Lower leg skin (tissue), 4 donors: ENCODE measurements around the gene THAP7. TPM values are rescaled to one million over a fixed set of nuclear protein-coding genes. Genes with fewer than 3 reads are reported as not detected.

Experiments used
- DNase-seq, 2 donors: peaks; one replicate each; pipeline ENCODE4 v3.0.0-alpha.2; 2019; ENCODE audit warnings: low spot score in 2 of 2
- H3K4me3 ChIP-seq: fragments of 200-600 bp; sonication (generic); 2 replicates; pipeline ENCODE4 v1.5.1; 2017; ENCODE audit warnings: mild to moderate bottlenecking, low read depth; ENCODE audit not compliant: poor library complexity, severe bottlenecking
- CTCF ChIP-seq, 3 donors: fragments of 450-650 bp; IDR thresholded peaks; one replicate each; pipeline ENCODE4 v1.5.1; 2016; ENCODE audit warnings: antibody characterized with exemption in 3 of 3, mild to moderate bottlenecking in 3 of 3, moderate library complexity in 2 of 3
- POLR2A ChIP-seq, 2 donors: fragments of 450-650 bp; IDR thresholded peaks; one replicate each; pipeline ENCODE4 v1.6.1; 2016 to 2017; ENCODE audit warnings: antibody characterized with exemption in 2 of 2, mild to moderate bottlenecking in 1 of 2, moderate library complexity in 1 of 2
- WGBS, 2 donors: methylation state at CpG; one replicate each; pipeline ENCODE4 v1.1.5; 2018; 5-methylcytosine and 5-hydroxymethylcytosine counted together
- intact Hi-C: fragments of 100-400 bp; cut with DNase I; formaldehyde crosslinking; loops from one replicate; pipeline ENCODE4 v1.15.0; 2023; ENCODE audit warnings: low total_unique reads
- total RNA-seq, 4 donors: library from RNA; depleted of rRNA; stranded (reverse); fragments of >200 nt; gene quantifications; one replicate each; pipeline ENCODE4 v1.1.0, GENCODE V29; 2016

THAP7 gene
- total RNA-seq, 4 donors from 2014 or later, result 23.3 to 48.2 (median 45.1) TPM

DNA sequence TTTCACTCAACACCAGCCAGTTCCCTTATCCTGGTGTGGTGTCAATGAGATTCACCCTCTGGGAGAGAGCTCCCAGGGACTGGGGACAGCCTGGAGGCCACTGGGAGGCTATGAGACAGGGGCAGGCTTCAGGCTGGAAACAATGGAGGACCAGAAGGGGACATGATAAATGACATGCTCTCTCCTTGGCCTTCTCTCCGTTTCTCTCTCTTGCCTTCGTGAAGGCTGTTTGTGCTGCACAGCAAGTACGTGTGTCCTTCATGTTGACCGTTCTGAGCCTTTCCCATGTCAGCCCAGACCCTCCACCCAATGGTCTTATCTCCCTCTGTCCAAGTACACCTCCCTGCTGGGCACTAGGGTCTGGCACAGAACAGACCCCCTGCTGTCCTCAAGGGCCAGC is 21.4 kb downstream of the THAP7 start:
- H3K4me3 ChIP-seq, result no peak overlapping the region
- intact Hi-C loops, result no loop called here
- WGBS, 2 donors, result 87 to 91% methylated on average over 4 of the region's 4 CpGs
- no peak for DNase-seq
- TF ChIP-seq POLR2A (IDR thresholded peaks at IDR 0.05) (no peak), CTCF (IDR thresholded peaks at IDR 0.05) (no peak)

GRCh38 chr22:20979940-20980453 is 21.9 kb downstream of the THAP7 start:
- TF ChIP-seq CTCF (IDR thresholded peaks at IDR 0.05), result no peak
- no peak for TF ChIP-seq POLR2A (IDR thresholded peaks at IDR 0.05)
- DNase-seq, result no peak
- H3K4me3 ChIP-seq, result no peak overlapping the region
- 34 to 56% methylated on average over 5 to 12 of the region's 13 CpGs for WGBS, 2 donors
- intact Hi-C loops, result no loop called here

DNA sequence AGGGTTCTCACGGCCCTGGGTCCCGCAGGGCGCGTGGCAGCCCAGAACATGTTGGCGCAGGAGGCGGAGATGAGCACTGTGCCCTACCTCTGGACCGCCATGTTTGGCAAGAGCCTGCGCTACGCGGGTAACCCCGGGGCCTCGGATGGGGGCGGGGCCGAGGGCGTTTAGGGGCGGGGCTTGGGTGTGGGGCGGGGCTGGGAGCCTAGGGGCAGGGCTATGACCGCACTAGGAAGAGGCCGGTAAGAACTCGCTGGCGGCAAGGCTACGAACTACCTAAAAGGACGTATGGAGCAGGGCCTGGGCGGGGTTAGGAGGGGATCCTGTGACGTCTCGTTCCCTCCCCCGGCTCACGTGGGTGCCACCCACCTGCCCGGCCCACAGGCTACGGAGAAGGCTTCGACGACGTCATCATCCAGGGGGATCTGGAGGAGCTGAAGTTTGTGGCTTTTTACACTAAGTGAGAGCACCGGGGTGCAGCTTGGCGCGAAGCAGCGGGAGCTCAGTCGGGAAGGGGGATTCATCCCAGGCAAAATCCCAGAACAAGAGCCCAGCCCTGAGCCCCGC is 22.6 kb downstream of the THAP7 start:
- TF ChIP-seq CTCF (IDR thresholded peaks at IDR 0.05), result no peak
- TF ChIP-seq POLR2A (IDR thresholded peaks at IDR 0.05), result no peak
- peak; percentile 69 to 92 for DNase-seq
- WGBS, 2 donors, result 13 to 15% methylated on average over 24 to 28 of the region's 39 CpGs
- intact Hi-C loops, result no loop called here
- H3K4me3 ChIP-seq, result no peak overlapping the region

- WGBS, 2 donors, result 65 to 69% methylated on average over 2 of the region's 2 CpGs
- no peak for DNase-seq
- H3K4me3 ChIP-seq, result no peak overlapping the region
- intact Hi-C loops, result no loop called here
- TF ChIP-seq POLR2A (IDR thresholded peaks at IDR 0.05) (no peak), CTCF (IDR thresholded peaks at IDR 0.05) (no peak)
Measured at GRCh38 chr22:20978419-20978818, 23.5 kb downstream of the THAP7 start.

GRCh38 chr22:20977516-20978170 is 24.3 kb downstream of the THAP7 start:
- DNase-seq, result no peak
- 70 to 79% methylated on average over 13 to 17 of the region's 17 CpGs for WGBS, 2 donors
- no peak for TF ChIP-seq CTCF (IDR thresholded peaks at IDR 0.05)
- TF ChIP-seq POLR2A (IDR thresholded peaks at IDR 0.05), result no peak
- H3K4me3 ChIP-seq, result no peak overlapping the region
- intact Hi-C loops, result no loop called here
